Omental fat pad (tissue), 4 donors: ENCODE results near the gene REXO5. TPM values are rescaled to one million over a fixed set of nuclear protein-coding genes. Genes with fewer than 3 reads are reported as not detected.
"Not testable (repeated sequence)": the region's sequence is repeated elsewhere in the genome, so short reads cannot be mapped to it uniquely, and the experiment has no call there.

Experiments used
- ATAC-seq: fragments of 150-250 bp; one replicate; pipeline ENCODE4 v1.9.1; 2016; ENCODE audit warnings: mild to moderate bottlenecking, moderate library complexity; ENCODE audit not compliant: low FRiP score
- DNase-seq: peaks from one replicate; pipeline ENCODE4 v3.0.0-alpha.2; 2019; ENCODE audit warnings: low spot score
- CTCF ChIP-seq, 3 donors: fragments of 450-650 bp; IDR thresholded peaks; one replicate each; pipeline ENCODE4 v1.5.1; 2016 to 2017; ENCODE audit warnings: antibody characterized with exemption in 3 of 3, mild to moderate bottlenecking in 3 of 3, moderate library complexity in 2 of 3
- total RNA-seq, 4 donors: library from RNA; depleted of rRNA; stranded (reverse); fragments of >200 nt; gene quantifications; one replicate each; pipeline ENCODE4 v1.1.0, GENCODE V29; 2016

Gene REXO5
- total RNA-seq = 1 to 10 TPM; 1.7 to 4.6 (median 3.0) TPM

GRCh38 chr16:20806168-20807050 lies at the start of gene REXO5, which contains the start of gene ERI2:
Gene REXO5 (plus strand): TSS chr16:20806527. CDS start chr16:20806954, 427 bp downstream.
Gene ERI2 (minus strand): TSS chr16:20806472. CDS start chr16:20806430, 42 bp downstream.
- DNase-seq (peak; percentile 88), ATAC-seq (peak; percentile 94)
- no peak for TF ChIP-seq CTCF (IDR thresholded peaks at IDR 0.05)

GRCh38 chr16:20760346-20760745 lies 46.0 kb upstream of the REXO5 start:
- no peak for TF ChIP-seq CTCF (IDR thresholded peaks at IDR 0.05)
- DNase-seq = no peak
- no peak for ATAC-seq

GRCh38 chr16:20761175-20761574 lies 45.2 kb upstream of the REXO5 start:
- no peak for DNase-seq
- TF ChIP-seq CTCF (IDR thresholded peaks at IDR 0.05) = no peak
- no peak for ATAC-seq

- TF ChIP-seq CTCF (IDR thresholded peaks at IDR 0.05) = no peak
- ATAC-seq = no peak
- no peak for DNase-seq
Measured at GRCh38 chr16:20762404-20763123, 43.8 kb upstream of the REXO5 start.

GRCh38 chr16:20763461-20764232 lies 42.7 kb upstream of the REXO5 start, which contains the start of gene ACSM3:
Gene ACSM3 (plus strand): TSS chr16:20764014. CDS start chr16:20770035, 6,021 bp downstream.
- DNase-seq (no peak), ATAC-seq (peak; percentile 95)
- no peak for TF ChIP-seq CTCF (IDR thresholded peaks at IDR 0.05)

- not testable (repeated sequence) for ATAC-seq, DNase-seq
Measured at GRCh38 chr16:20764448-20764847, 41.9 kb upstream of the REXO5 start.

- ATAC-seq = no peak
- TF ChIP-seq CTCF (IDR thresholded peaks at IDR 0.05) = no peak
- no peak for DNase-seq
Measured at GRCh38 chr16:20765732-20766131, 40.6 kb upstream of the REXO5 start.
